Smooth muscle cell (in vitro differentiated cells): ENCODE results near the gene RALGPS1. TPM values are rescaled to one million over a fixed set of nuclear protein-coding genes. Genes with fewer than 3 reads are reported as not detected.

ENCODE experiments used
- DNase-seq: peaks from one replicate; lab custom pipeline; 2025; ENCODE audit not compliant: unreplicated experiment; lab: John Stamatoyannopoulos, UW
- H2AFZ ChIP-seq: fragments of 200-600 bp; sonication (generic); 2 replicates; pipeline ENCODE4 v1.6.0; 2016; ENCODE audit warnings: antibody characterized with exemption, low read depth, mild to moderate bottlenecking
- H3F3A ChIP-seq: fragments of 200-600 bp; sonication (generic); 2 replicates; pipeline ENCODE4 v1.6.0; 2017; ENCODE audit warnings: antibody characterized with exemption, low read depth
- H3K27ac ChIP-seq: fragments of 200-600 bp; sonication (generic); 2 replicates; pipeline ENCODE4 v1.5.1; 2016; ENCODE audit warnings: low read depth, mild to moderate bottlenecking
- H3K27me3 ChIP-seq: fragments of 200-600 bp; sonication (generic); 2 replicates; pipeline ENCODE4 v1.6.1; 2016; ENCODE audit warnings: low read depth, mild to moderate bottlenecking
- H3K36me3 ChIP-seq: fragments of 200-600 bp; sonication (generic); 2 replicates; pipeline ENCODE4 v1.5.1; 2016; ENCODE audit warnings: low read depth
- H3K4me1 ChIP-seq: fragments of 200-600 bp; sonication (generic); 2 replicates; pipeline ENCODE4 v1.5.1; 2016; ENCODE audit warnings: low read depth
- H3K4me2 ChIP-seq: fragments of 200-600 bp; sonication (generic); 2 replicates; pipeline ENCODE4 v1.6.0; 2016; ENCODE audit warnings: mild to moderate bottlenecking
- H3K4me3 ChIP-seq: fragments of 200-600 bp; sonication (generic); 2 replicates; pipeline ENCODE4 v1.5.1; 2016; ENCODE audit warnings: mild to moderate bottlenecking
- H3K79me2 ChIP-seq: fragments of 200-600 bp; sonication (generic); 2 replicates; pipeline ENCODE4 v1.6.0; 2016; ENCODE audit warnings: low read depth, mild to moderate bottlenecking
- H3K9ac ChIP-seq: fragments of 200-600 bp; sonication (generic); 2 replicates; pipeline ENCODE4 v1.6.0; 2016; ENCODE audit warnings: low read depth
- H3K9me3 ChIP-seq: fragments of 200-600 bp; sonication (generic); replicated peaks from 2 replicates; pipeline ENCODE4 v1.5.1; 2016; ENCODE audit warnings: low read depth
- H4K20me1 ChIP-seq: fragments of 200-600 bp; sonication (generic); 2 replicates; pipeline ENCODE4 v1.6.0; 2016; ENCODE audit warnings: low read depth
- WGBS: methylation state at CpG from one replicate; pipeline ENCODE4 v1.1.7; 2016; ENCODE audit warnings: low lambda C conversion rate; 5-methylcytosine and 5-hydroxymethylcytosine counted together
- polyA plus RNA-seq: library from polyadenylated mRNA; unstranded; fragments of >200 nt; fragmentation: Nextera tagmentation; extraction: Ambion mirVana; gene quantifications from 2 replicates; pipeline ENCODE4 v1.2.1, GENCODE V29; 2016
- total RNA-seq: library from RNA; depleted of rRNA; stranded (reverse); fragments of >200 nt; gene quantifications from 2 replicates; pipeline ENCODE4 v1.2.3, GENCODE V29; 2014
- TF ChIP-seq, protein P1 (sequence below): fragments of 200-600 bp; sonication (generic); IDR thresholded peaks from 2 replicates; pipeline ENCODE4 v1.5.1; 2017; ENCODE audit warnings: borderline replicate concordance, mild to moderate bottlenecking, antibody characterized with exemption; ENCODE audit not compliant: insufficient read depth, poor library complexity, severe bottlenecking

Gene RALGPS1
- total and polyA plus RNA-seq, 2 experiments from 2014 or later: 2.1 to 4.0 TPM

- TF ChIP-seq, protein P1, sequence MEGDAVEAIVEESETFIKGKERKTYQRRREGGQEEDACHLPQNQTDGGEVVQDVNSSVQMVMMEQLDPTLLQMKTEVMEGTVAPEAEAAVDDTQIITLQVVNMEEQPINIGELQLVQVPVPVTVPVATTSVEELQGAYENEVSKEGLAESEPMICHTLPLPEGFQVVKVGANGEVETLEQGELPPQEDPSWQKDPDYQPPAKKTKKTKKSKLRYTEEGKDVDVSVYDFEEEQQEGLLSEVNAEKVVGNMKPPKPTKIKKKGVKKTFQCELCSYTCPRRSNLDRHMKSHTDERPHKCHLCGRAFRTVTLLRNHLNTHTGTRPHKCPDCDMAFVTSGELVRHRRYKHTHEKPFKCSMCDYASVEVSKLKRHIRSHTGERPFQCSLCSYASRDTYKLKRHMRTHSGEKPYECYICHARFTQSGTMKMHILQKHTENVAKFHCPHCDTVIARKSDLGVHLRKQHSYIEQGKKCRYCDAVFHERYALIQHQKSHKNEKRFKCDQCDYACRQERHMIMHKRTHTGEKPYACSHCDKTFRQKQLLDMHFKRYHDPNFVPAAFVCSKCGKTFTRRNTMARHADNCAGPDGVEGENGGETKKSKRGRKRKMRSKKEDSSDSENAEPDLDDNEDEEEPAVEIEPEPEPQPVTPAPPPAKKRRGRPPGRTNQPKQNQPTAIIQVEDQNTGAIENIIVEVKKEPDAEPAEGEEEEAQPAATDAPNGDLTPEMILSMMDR: no peak
- H3F3A ChIP-seq: no peaks in the 10 kb centered on the region
- H3K4me1 ChIP-seq: no peaks in the 10 kb centered on the region
- 84% methylated on average over 5 of the region's 5 CpGs for WGBS
- DNase-seq: no peak
- H4K20me1 ChIP-seq: no peaks in the 10 kb centered on the region
- H3K4me3 ChIP-seq: no peak overlapping the region
- H2AFZ ChIP-seq: no peak overlapping the region
- H3K27me3 ChIP-seq: no peaks in the 10 kb centered on the region
- no peaks in the 10 kb centered on the region for H3K36me3 ChIP-seq
- H3K9me3 ChIP-seq: no peaks in the 10 kb centered on the region
- H3K79me2 ChIP-seq: no peaks in the 10 kb centered on the region
- no peak overlapping the region for H3K9ac ChIP-seq
- H3K4me2 ChIP-seq: no peak overlapping the region
- no peak overlapping the region for H3K27ac ChIP-seq
Measured at GRCh38 chr9:127267793-127268525, 353.4 kb downstream of the RALGPS1 start.

GRCh38 chr9:127269449-127269848 lies 354.9 kb downstream of the RALGPS1 start:
- H3K27ac ChIP-seq: no peak overlapping the region
- H3K27me3 ChIP-seq: no peaks in the 10 kb centered on the region
- H3F3A ChIP-seq: no peaks in the 10 kb centered on the region
- H3K79me2 ChIP-seq: no peaks in the 10 kb centered on the region
- WGBS: 87% methylated on average over 1 of the region's 1 CpG
- no peak overlapping the region for H3K4me3 ChIP-seq
- H3K4me1 ChIP-seq: no peaks in the 10 kb centered on the region
- DNase-seq: no peak
- H3K9ac ChIP-seq: no peak overlapping the region
- no peaks in the 10 kb centered on the region for H3K9me3 ChIP-seq
- no peak overlapping the region for H2AFZ ChIP-seq
- no peak overlapping the region for H3K4me2 ChIP-seq
- no peaks in the 10 kb centered on the region for H3K36me3 ChIP-seq
- H4K20me1 ChIP-seq: no peaks in the 10 kb centered on the region
- TF ChIP-seq, protein P1: no peak

Other genes with a start within 250 kb of the RALGPS1 start
- gene ZBTB43, start 109.7 kb upstream of the RALGPS1 start, total RNA-seq: 12.3 and 13.3 TPM in 2 replicates
- 10.8 and 11.5 TPM in 2 replicates for gene ZBTB43, start 109.7 kb upstream of the RALGPS1 start, polyA plus RNA-seq
- 17.8 and 20.1 TPM in 2 replicates for gene ZBTB34, start 54.1 kb upstream of the RALGPS1 start, total RNA-seq
- gene ZBTB34, start 54.1 kb upstream of the RALGPS1 start, polyA plus RNA-seq: 4.7 and 6.3 TPM in 2 replicates
- gene ANGPTL2, start 207.9 kb downstream of the RALGPS1 start, total RNA-seq: 13.3 and 16.1 TPM in 2 replicates
- gene ANGPTL2, start 207.9 kb downstream of the RALGPS1 start, polyA plus RNA-seq: 18.7 and 20.2 TPM in 2 replicates